Body of pancreas (tissue), 4 donors: ENCODE data around the gene VAV2.

Experiments
- POLR2A ChIP-seq, 3 donors: fragments of 450-650 bp; IDR thresholded peaks; one replicate each; pipeline ENCODE4 v1.6.1; 2016; ENCODE audit warnings: antibody characterized with exemption in 3 of 3, mild to moderate bottlenecking in 2 of 3
- TF ChIP-seq, protein P1 (sequence below), 7 experiments: fragments of 450-650 bp in 4 of 7; fragments of 200-600 bp in 3 of 7; sonication (generic) in 3 of 7; IDR thresholded peaks; one replicate each; pipeline ENCODE4 v1.5.1; 2016 to 2019; ENCODE audit warnings: antibody characterized with exemption in 7 of 7

DNA sequence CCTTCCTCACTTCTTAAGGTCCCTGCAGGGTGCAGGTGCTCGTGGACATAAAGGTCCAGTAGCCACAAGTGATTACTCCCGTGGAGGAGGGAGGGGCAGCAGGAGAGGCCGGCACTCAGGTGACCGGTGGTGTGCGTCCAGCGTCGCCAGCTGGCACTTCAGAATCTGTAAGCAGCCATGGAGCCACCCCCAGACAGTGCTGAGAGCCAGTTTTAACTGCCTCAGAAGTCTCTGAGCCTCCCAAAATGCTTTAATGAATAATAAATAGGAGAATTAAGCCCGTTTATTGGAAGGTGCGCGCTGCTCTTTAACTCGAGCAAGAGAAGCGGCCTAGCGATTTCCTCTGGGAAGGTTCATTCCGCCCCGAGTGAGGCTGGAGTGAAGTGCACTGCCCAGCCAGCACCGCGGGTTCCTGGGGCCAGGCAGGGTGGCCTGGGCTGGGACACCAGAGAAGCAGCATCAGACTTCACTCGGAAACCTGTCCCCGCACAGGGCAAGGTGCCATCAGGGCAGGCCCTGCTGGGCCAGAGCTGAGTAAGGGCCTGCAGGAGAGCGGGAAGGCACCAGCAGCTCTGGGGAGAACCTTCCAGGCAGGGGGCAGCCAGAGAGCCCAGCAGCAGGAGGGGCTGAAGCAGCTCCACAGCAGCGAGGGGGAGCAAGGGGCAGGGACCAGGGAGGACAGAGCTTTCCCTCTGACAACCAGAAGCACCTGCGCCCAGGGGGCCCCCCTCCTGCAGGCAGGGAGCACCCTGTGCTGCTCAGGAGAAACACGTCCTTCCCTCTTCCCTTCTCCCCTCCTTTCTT lies 61.2 kb downstream of the VAV2 start:
- TF ChIP-seq, protein P1, sequence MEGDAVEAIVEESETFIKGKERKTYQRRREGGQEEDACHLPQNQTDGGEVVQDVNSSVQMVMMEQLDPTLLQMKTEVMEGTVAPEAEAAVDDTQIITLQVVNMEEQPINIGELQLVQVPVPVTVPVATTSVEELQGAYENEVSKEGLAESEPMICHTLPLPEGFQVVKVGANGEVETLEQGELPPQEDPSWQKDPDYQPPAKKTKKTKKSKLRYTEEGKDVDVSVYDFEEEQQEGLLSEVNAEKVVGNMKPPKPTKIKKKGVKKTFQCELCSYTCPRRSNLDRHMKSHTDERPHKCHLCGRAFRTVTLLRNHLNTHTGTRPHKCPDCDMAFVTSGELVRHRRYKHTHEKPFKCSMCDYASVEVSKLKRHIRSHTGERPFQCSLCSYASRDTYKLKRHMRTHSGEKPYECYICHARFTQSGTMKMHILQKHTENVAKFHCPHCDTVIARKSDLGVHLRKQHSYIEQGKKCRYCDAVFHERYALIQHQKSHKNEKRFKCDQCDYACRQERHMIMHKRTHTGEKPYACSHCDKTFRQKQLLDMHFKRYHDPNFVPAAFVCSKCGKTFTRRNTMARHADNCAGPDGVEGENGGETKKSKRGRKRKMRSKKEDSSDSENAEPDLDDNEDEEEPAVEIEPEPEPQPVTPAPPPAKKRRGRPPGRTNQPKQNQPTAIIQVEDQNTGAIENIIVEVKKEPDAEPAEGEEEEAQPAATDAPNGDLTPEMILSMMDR (IDR thresholded peaks at IDR 0.05), result no peak
- no peak for TF ChIP-seq POLR2A (IDR thresholded peaks at IDR 0.05)
